WTC11 (cell line): Measurements from ENCODE around the gene PTCH1. TPM values are rescaled to one million over a fixed set of nuclear protein-coding genes. Genes with fewer than 3 reads are reported as not detected.

Experiments used
- ATAC-seq: fragments of 200-7000 bp; cut with Tn5 transposase; 2 replicates; pipeline ENCODE4 v1.10.0; 2021; ENCODE audit warnings: mild to moderate bottlenecking, moderate library complexity
- CTCF ChIA-PET: fragments of 300-600 bp; sonication (Branson Sonifier 250); formaldehyde crosslinking; loops from one replicate; lab custom pipeline; 2021; ENCODE audit warnings: antibody characterized with exemption; lab: Charles Lee
- POLR2A ChIA-PET: fragments of 350-600 bp; sonication (Branson Sonifier 250); formaldehyde crosslinking; loops from one replicate; lab custom pipeline; 2021; ENCODE audit warnings: antibody characterized with exemption; lab: Charles Lee
- DNase-seq: peaks from one replicate; pipeline ENCODE4 v3.0.0; 2021; ENCODE audit warnings: low spot score
- H3K27ac Mint-ChIP-seq: 2 replicates; pipeline ENCODE4 v1.8.0; 2021; ENCODE audit warnings: mixed read lengths
- H3K27me3 Mint-ChIP-seq: 2 replicates; pipeline ENCODE4 v1.8.0; 2021; ENCODE audit warnings: low read depth, mild to moderate bottlenecking, moderate library complexity, mixed read lengths
- H3K36me3 Mint-ChIP-seq: 2 replicates; pipeline ENCODE4 v1.8.0; 2021; ENCODE audit warnings: mixed read lengths
- H3K4me1 Mint-ChIP-seq: 2 replicates; pipeline ENCODE4 v1.8.0; 2022; ENCODE audit warnings: mixed read lengths
- H3K4me3 Mint-ChIP-seq: 2 replicates; pipeline ENCODE4 v1.8.0; 2021; ENCODE audit warnings: mild to moderate bottlenecking, moderate library complexity, mixed read lengths
- H3K9me3 Mint-ChIP-seq: 2 replicates; pipeline ENCODE4 v1.8.0; 2021; ENCODE audit warnings: mixed read lengths
- EMX1 ChIP-seq: fragments of 250-450 bp; sonication (Bioruptor Pico); IDR thresholded peaks from 2 replicates; pipeline ENCODE4 v1.8.0; 2021; ENCODE audit warnings: mild to moderate bottlenecking
- ETV6 ChIP-seq: sonication (generic); formaldehyde crosslinking; IDR thresholded peaks from 2 replicates; pipeline ENCODE4 v1.8.1; 2022; ENCODE audit warnings: mild to moderate bottlenecking, missing genetic modification reagents
- FOXJ3 ChIP-seq: sonication (generic); formaldehyde crosslinking; IDR thresholded peaks from 2 replicates; pipeline ENCODE4 v1.9.0; 2021; ENCODE audit warnings: missing genetic modification reagents, mild to moderate bottlenecking, borderline replicate concordance
- GRHL2 ChIP-seq: fragments of 250-450 bp; sonication (Bioruptor Pico); IDR thresholded peaks from 2 replicates; pipeline ENCODE4 v1.8.0; 2022; ENCODE audit warnings: mild to moderate bottlenecking, moderate library complexity; ENCODE audit not compliant: insufficient replicate concordance, severe bottlenecking
- HMGA2 ChIP-seq: fragments of 250-450 bp; sonication (Bioruptor Pico); IDR thresholded peaks from 2 replicates; pipeline ENCODE4 v1.4.0; 2021; ENCODE audit warnings: mild to moderate bottlenecking, moderate library complexity
- IRF2 ChIP-seq: sonication (generic); formaldehyde crosslinking; IDR thresholded peaks from 2 replicates; pipeline ENCODE4 v1.8.0; 2022; ENCODE audit warnings: low read depth, missing genetic modification reagents, borderline replicate concordance
- NFE2L1 ChIP-seq: sonication (generic); formaldehyde crosslinking; IDR thresholded peaks from 2 replicates; pipeline ENCODE4 v1.8.1; 2023; ENCODE audit warnings: missing genetic modification reagents
- NR1H2 ChIP-seq: sonication (generic); formaldehyde crosslinking; IDR thresholded peaks from 2 replicates; pipeline ENCODE4 v1.9.0; 2021; ENCODE audit warnings: mild to moderate bottlenecking, moderate library complexity, missing genetic modification reagents
- OVOL2 ChIP-seq: fragments of 250-450 bp; sonication (Bioruptor Pico); IDR thresholded peaks from 2 replicates; pipeline ENCODE4 v1.9.0; 2021; ENCODE audit warnings: mild to moderate bottlenecking, borderline replicate concordance
- RORB ChIP-seq: fragments of 250-450 bp; sonication (Bioruptor Pico); IDR thresholded peaks from 2 replicates; pipeline ENCODE4 v1.9.0; 2021; ENCODE audit warnings: mild to moderate bottlenecking
- SP1 ChIP-seq: sonication (generic); formaldehyde crosslinking; conservative IDR thresholded peaks from 2 replicates; pipeline ENCODE4 v1.8.1; 2022; ENCODE audit warnings: missing genetic modification reagents
- ZNF219 ChIP-seq: sonication (generic); formaldehyde crosslinking; IDR thresholded peaks from 2 replicates; pipeline ENCODE4 v1.8.0; 2023; ENCODE audit warnings: missing genetic modification reagents, mild to moderate bottlenecking, borderline replicate concordance
- ZNF416 ChIP-seq: fragments of 250-450 bp; sonication (Bioruptor Pico); IDR thresholded peaks from 2 replicates; pipeline ENCODE4 v1.9.0; 2021; ENCODE audit warnings: mild to moderate bottlenecking, inconsistent platforms
- total RNA-seq: library from RNA; stranded (reverse); gene quantifications from 3 replicates; pipeline ENCODE4 v1.2.3, GENCODE V29; 2021
- TF ChIP-seq, protein P1 (sequence below): sonication (generic); formaldehyde crosslinking; IDR thresholded peaks from 2 replicates; pipeline ENCODE4 v1.8.0; 2023; ENCODE audit warnings: missing genetic modification reagents, mild to moderate bottlenecking, borderline replicate concordance
- TF ChIP-seq, protein P2 (sequence below): fragments of 250-450 bp; sonication (Bioruptor Pico); IDR thresholded peaks from 2 replicates; pipeline ENCODE4 v1.9.0; 2021; ENCODE audit warnings: mild to moderate bottlenecking, borderline replicate concordance
- TF ChIP-seq, protein P3 (sequence below): sonication (generic); formaldehyde crosslinking; IDR thresholded peaks from 2 replicates; pipeline ENCODE4 v1.8.0; 2023; ENCODE audit warnings: missing genetic modification reagents
- TF ChIP-seq, protein P4 (sequence below): sonication (generic); formaldehyde crosslinking; IDR thresholded peaks from 2 replicates; pipeline ENCODE4 v1.8.0; 2022; ENCODE audit warnings: mild to moderate bottlenecking, missing genetic modification reagents

Gene PTCH1
- total RNA-seq, 1 experiment from 2014 or later = 38.0 TPM

DNA sequence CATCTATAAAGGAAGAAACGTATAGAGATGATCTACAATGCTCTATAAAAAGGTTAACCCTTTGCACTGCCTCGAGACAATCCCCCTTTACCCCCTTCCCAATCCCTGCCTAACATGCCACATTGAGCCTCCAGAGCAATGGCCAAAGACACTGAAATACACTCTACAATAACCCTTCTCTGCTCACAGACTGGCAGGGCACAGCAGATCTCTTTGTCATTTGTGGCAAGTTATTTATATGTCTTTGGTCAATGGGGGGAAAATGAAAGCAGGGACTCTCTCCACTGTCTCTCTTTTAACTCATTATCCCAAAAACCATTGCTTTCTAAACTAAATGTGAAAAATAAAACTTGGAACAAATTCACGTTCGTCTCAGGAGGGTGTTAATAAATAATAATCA lies 51.7 kb downstream of the PTCH1 start:
- Mint-ChIP-seq H3K4me3 (no peak overlapping the region), H3K27ac (no peak overlapping the region), H3K27me3 (no peaks in the 10 kb centered on the region), H3K4me1 (peaks cover 24% of the 10 kb centered on the region), H3K9me3 (no peaks in the 10 kb centered on the region), H3K36me3 (peaks cover 76% of the 10 kb centered on the region)
- POLR2A ChIA-PET = no interaction called here
- TF ChIP-seq, protein P1, sequence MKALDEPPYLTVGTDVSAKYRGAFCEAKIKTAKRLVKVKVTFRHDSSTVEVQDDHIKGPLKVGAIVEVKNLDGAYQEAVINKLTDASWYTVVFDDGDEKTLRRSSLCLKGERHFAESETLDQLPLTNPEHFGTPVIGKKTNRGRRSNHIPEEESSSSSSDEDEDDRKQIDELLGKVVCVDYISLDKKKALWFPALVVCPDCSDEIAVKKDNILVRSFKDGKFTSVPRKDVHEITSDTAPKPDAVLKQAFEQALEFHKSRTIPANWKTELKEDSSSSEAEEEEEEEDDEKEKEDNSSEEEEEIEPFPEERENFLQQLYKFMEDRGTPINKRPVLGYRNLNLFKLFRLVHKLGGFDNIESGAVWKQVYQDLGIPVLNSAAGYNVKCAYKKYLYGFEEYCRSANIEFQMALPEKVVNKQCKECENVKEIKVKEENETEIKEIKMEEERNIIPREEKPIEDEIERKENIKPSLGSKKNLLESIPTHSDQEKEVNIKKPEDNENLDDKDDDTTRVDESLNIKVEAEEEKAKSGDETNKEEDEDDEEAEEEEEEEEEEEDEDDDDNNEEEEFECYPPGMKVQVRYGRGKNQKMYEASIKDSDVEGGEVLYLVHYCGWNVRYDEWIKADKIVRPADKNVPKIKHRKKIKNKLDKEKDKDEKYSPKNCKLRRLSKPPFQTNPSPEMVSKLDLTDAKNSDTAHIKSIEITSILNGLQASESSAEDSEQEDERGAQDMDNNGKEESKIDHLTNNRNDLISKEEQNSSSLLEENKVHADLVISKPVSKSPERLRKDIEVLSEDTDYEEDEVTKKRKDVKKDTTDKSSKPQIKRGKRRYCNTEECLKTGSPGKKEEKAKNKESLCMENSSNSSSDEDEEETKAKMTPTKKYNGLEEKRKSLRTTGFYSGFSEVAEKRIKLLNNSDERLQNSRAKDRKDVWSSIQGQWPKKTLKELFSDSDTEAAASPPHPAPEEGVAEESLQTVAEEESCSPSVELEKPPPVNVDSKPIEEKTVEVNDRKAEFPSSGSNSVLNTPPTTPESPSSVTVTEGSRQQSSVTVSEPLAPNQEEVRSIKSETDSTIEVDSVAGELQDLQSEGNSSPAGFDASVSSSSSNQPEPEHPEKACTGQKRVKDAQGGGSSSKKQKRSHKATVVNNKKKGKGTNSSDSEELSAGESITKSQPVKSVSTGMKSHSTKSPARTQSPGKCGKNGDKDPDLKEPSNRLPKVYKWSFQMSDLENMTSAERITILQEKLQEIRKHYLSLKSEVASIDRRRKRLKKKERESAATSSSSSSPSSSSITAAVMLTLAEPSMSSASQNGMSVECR (CRISPR knock-in tag) = no peak
- TF ChIP-seq EMX1 (CRISPR knock-in tag) = no peak
- no peak for TF ChIP-seq FOXJ3
- no peak for TF ChIP-seq GRHL2 (CRISPR knock-in tag)
- TF ChIP-seq, protein P2, sequence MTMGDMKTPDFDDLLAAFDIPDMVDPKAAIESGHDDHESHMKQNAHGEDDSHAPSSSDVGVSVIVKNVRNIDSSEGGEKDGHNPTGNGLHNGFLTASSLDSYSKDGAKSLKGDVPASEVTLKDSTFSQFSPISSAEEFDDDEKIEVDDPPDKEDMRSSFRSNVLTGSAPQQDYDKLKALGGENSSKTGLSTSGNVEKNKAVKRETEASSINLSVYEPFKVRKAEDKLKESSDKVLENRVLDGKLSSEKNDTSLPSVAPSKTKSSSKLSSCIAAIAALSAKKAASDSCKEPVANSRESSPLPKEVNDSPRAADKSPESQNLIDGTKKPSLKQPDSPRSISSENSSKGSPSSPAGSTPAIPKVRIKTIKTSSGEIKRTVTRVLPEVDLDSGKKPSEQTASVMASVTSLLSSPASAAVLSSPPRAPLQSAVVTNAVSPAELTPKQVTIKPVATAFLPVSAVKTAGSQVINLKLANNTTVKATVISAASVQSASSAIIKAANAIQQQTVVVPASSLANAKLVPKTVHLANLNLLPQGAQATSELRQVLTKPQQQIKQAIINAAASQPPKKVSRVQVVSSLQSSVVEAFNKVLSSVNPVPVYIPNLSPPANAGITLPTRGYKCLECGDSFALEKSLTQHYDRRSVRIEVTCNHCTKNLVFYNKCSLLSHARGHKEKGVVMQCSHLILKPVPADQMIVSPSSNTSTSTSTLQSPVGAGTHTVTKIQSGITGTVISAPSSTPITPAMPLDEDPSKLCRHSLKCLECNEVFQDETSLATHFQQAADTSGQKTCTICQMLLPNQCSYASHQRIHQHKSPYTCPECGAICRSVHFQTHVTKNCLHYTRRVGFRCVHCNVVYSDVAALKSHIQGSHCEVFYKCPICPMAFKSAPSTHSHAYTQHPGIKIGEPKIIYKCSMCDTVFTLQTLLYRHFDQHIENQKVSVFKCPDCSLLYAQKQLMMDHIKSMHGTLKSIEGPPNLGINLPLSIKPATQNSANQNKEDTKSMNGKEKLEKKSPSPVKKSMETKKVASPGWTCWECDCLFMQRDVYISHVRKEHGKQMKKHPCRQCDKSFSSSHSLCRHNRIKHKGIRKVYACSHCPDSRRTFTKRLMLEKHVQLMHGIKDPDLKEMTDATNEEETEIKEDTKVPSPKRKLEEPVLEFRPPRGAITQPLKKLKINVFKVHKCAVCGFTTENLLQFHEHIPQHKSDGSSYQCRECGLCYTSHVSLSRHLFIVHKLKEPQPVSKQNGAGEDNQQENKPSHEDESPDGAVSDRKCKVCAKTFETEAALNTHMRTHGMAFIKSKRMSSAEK (CRISPR knock-in tag) = no peak
- TF ChIP-seq NR1H2 (CRISPR knock-in tag) = no peak
- TF ChIP-seq SP1 (CRISPR knock-in tag) = no peak
- TF ChIP-seq ZNF219 (CRISPR knock-in tag) = no peak
- TF ChIP-seq HMGA2 (CRISPR knock-in tag) = no peak
- TF ChIP-seq, protein P3, sequence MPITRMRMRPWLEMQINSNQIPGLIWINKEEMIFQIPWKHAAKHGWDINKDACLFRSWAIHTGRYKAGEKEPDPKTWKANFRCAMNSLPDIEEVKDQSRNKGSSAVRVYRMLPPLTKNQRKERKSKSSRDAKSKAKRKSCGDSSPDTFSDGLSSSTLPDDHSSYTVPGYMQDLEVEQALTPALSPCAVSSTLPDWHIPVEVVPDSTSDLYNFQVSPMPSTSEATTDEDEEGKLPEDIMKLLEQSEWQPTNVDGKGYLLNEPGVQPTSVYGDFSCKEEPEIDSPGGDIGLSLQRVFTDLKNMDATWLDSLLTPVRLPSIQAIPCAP (CRISPR knock-in tag) = no peak
- no peak for TF ChIP-seq RORB (CRISPR knock-in tag)
- TF ChIP-seq, protein P4, sequence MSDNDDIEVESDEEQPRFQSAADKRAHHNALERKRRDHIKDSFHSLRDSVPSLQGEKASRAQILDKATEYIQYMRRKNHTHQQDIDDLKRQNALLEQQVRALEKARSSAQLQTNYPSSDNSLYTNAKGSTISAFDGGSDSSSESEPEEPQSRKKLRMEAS (CRISPR knock-in tag) = no peak
- TF ChIP-seq NFE2L1 (CRISPR knock-in tag) = no peak
- TF ChIP-seq ZNF416 (CRISPR knock-in tag) = no peak
- TF ChIP-seq ETV6 (CRISPR knock-in tag) = no peak
- TF ChIP-seq OVOL2 (CRISPR knock-in tag) = no peak
- TF ChIP-seq IRF2 (CRISPR knock-in tag) = no peak
- CTCF ChIA-PET = no interaction called here
- DNase-seq (no peak), ATAC-seq (no peak)
